Psoas muscle (tissue), 8 donors: ENCODE measurements around the gene NLRC5. TPM values are rescaled to one million over a fixed set of nuclear protein-coding genes. Genes with fewer than 3 reads are reported as not detected.
A peak's percentile ranks its signal among the peaks of the same experiment; 100 is the strongest.

Experiments used
- ATAC-seq, 4 donors: fragments of 200-7000 bp; cut with Tn5 transposase; one replicate each; pipeline ENCODE4 v1.9.1; 2020; ENCODE audit warnings: moderate library complexity in 3 of 4, mild to moderate bottlenecking in 2 of 4
- DNase-seq, 2 donors: peaks; one replicate each; pipeline ENCODE4 v3.0.0-alpha.2; 2020
- H3K27ac ChIP-seq: fragments of 200-600 bp; one replicate; pipeline ENCODE4 v1.8.0; 2022
- H3K27me3 ChIP-seq, 3 donors: fragments of 200-600 bp in 1 of 3; one replicate each; pipeline versions ENCODE4 v1.6.1 to v1.8.0; 2013 to 2022; ENCODE audit warnings: low read length in 2 of 3, mild to moderate bottlenecking in 2 of 3, moderate library complexity in 1 of 3; ENCODE audit not compliant: insufficient read depth in 3 of 3
- H3K36me3 ChIP-seq, 2 donors: fragments of 200-600 bp in 1 of 2; one replicate each; pipeline versions ENCODE4 v1.6.1 to v1.8.0; 2013 to 2022; ENCODE audit warnings: low read depth in 1 of 2, mild to moderate bottlenecking in 1 of 2, moderate library complexity in 1 of 2; ENCODE audit not compliant: insufficient read depth in 1 of 2
- H3K4me1 ChIP-seq: fragments of 200-600 bp; one replicate; pipeline ENCODE4 v1.8.0; 2022
- H3K4me3 ChIP-seq: fragments of 200-600 bp; one replicate; pipeline ENCODE4 v1.8.0; 2022; ENCODE audit warnings: mild to moderate bottlenecking
- H3K9me3 ChIP-seq: fragments of 200-600 bp; one replicate; pipeline ENCODE4 v1.8.0; 2022
- WGBS, 3 donors: extraction: QIAGEN DNeasy Blood & Tissue Kit; methylation state at CpG; one replicate each; pipeline versions ENCODE4 v1.1.6 to v1.1.7; 2013; 5-methylcytosine and 5-hydroxymethylcytosine counted together
- intact Hi-C, 2 donors: fragments of 100-400 bp; cut with DNase I; formaldehyde crosslinking; loops; one replicate each; pipeline versions ENCODE4 v1.11.0 to v1.14.2; 2022
- polyA plus RNA-seq, 3 donors: library from polyadenylated mRNA; stranded (reverse); fragments of 200-250 nt; gene quantifications; one replicate each; pipeline ENCODE4 v1.2.3, GENCODE V29; 2013
- total RNA-seq, 4 donors: library from RNA; stranded (reverse); fragmentation: NEBNext Ultra II Directional in 2 of 4; extraction: Animal tissue kit (Norgen Biotek cat#: 25700) in 2 of 4; gene quantifications; one replicate each; pipeline versions ENCODE4 v1.2.1 to v1.2.4, GENCODE V29; 2021 to 2023
- TF ChIP-seq, protein P1 (sequence below): fragments of 200-600 bp; IDR thresholded peaks from one replicate; pipeline ENCODE4 v1.8.0; 2022; ENCODE audit warnings: antibody characterized with exemption
- donor health status: healthy with polysubstance abuse.
- donor health status: DM: no; HTN: no; CAD: no; lungs with moderate emphysema.
- donor health status: Bipolar disorder and iron deficiency.
- donor health status: healthy.
- donor health status: DM: yes; HTN: yes; CAD: no.
- donor health status: DM: no; HTN: no; CAD: no.
- donor health status: DM: no; HTN: no; CAD: no.
- donor health status: DM: yes; HTN: yes; CAD: no.

Gene NLRC5
- total and polyA plus RNA-seq, 7 donors, result 2.3 to 13.6 (median 6.4) TPM

DNA sequence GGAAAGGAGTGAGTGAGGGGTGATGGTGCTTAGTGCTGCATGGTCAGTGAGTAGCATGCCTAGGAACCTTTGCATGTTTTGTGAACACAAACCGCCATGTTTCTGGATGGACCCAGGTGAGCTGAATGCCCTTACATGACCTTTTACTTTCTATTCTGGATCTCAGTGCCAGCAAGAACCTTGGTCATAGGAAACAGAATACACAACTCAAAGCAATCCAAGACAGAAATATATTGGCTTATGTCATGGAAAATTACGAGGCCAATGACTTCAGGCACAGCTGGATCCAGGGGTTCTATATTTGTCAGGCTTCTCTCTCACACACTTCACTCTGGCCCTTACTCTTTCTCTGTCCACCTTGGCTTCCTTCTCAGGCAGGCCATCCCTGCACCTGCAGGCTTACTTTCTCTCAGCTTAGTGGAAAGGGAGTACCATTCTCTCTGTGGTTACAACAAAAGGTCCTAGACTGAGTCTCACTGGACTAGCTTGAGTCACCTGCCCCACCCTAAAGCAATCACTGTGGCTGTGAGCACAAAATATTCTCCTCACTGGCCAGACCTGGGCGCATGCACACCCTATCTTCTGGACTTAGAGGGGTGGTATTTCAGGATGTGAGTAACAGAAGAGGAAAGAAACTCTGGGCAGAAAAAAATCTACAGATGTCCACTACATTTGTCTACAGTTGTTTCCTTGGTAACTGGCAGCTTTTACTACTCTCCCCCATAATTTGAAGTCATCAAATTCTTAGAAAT lies 82.7 kb downstream of the NLRC5 start:
- no peak for DNase-seq
- 59 to 69% (median 63%) methylated on average over 3 of the region's 3 CpGs for WGBS, 3 donors
- peak; percentile 34 to 72 (median 56) for ATAC-seq
- Histone ChIP-seq H3K27me3 (no peaks in the 10 kb centered on the region), H3K4me3 (no peak overlapping the region), H3K36me3 (no peaks in the 10 kb centered on the region), H3K9me3 (no peaks in the 10 kb centered on the region), H3K27ac (peak overlapping the region; percentile 10), H3K4me1 (peaks cover 7% of the 10 kb centered on the region)
- intact Hi-C loops, result no loop called here
- TF ChIP-seq, protein P1, sequence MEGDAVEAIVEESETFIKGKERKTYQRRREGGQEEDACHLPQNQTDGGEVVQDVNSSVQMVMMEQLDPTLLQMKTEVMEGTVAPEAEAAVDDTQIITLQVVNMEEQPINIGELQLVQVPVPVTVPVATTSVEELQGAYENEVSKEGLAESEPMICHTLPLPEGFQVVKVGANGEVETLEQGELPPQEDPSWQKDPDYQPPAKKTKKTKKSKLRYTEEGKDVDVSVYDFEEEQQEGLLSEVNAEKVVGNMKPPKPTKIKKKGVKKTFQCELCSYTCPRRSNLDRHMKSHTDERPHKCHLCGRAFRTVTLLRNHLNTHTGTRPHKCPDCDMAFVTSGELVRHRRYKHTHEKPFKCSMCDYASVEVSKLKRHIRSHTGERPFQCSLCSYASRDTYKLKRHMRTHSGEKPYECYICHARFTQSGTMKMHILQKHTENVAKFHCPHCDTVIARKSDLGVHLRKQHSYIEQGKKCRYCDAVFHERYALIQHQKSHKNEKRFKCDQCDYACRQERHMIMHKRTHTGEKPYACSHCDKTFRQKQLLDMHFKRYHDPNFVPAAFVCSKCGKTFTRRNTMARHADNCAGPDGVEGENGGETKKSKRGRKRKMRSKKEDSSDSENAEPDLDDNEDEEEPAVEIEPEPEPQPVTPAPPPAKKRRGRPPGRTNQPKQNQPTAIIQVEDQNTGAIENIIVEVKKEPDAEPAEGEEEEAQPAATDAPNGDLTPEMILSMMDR, result no peak

GRCh38 chr16:57072616-57073275 lies 83.4 kb downstream of the NLRC5 start:
- WGBS, 3 donors, result 58 to 63% (median 63%) methylated on average over 8 of the region's 8 CpGs
- DNase-seq (no peak), ATAC-seq (no peak)
- intact Hi-C loops, result no loop called here
- Histone ChIP-seq H3K9me3 (no peaks in the 10 kb centered on the region), H3K4me1 (peaks cover 7% of the 10 kb centered on the region), H3K27me3 (no peaks in the 10 kb centered on the region), H3K27ac (no peak overlapping the region), H3K4me3 (no peak overlapping the region), H3K36me3 (no peaks in the 10 kb centered on the region)
- TF ChIP-seq, protein P1, result no peak

DNA sequence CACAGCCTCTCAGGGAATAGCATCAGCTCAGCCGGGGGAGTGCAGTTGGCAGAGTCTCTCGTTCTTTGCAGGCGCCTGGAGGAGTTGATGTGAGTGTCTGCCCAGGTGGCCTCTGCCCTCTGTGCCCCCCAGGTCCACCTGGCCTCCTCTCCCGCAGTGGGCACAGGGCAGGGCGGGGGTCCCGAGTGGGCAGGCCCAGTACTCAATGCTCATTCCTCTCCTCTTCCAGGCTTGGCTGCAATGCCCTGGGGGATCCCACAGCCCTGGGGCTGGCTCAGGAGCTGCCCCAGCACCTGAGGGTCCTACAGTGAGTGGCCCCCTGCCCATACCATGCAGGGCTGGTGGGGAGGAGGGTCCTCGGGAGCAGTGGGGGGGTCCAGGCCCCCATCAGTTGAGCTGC lies 88.4 kb downstream of the NLRC5 start:
- H3K27ac ChIP-seq, result no peak overlapping the region
- no peaks in the 10 kb centered on the region for H3K36me3 ChIP-seq
- no peaks in the 10 kb centered on the region for H3K4me1 ChIP-seq
- no peaks in the 10 kb centered on the region for H3K27me3 ChIP-seq
- H3K9me3 ChIP-seq, result no peaks in the 10 kb centered on the region
- H3K4me3 ChIP-seq, result no peak overlapping the region
- DNase-seq (no peak), ATAC-seq (no peak)
- 77 to 82% (median 81%) methylated on average over 5 to 7 of the region's 7 CpGs for WGBS, 3 donors
- TF ChIP-seq, protein P1, result no peak
- intact Hi-C loops, result no loop called here

GRCh38 chr16:57081744-57082143 lies 92.4 kb downstream of the NLRC5 start:
- Histone ChIP-seq H3K27me3 (no peaks in the 10 kb centered on the region), H3K36me3 (no peaks in the 10 kb centered on the region), H3K9me3 (no peaks in the 10 kb centered on the region), H3K27ac (no peak overlapping the region), H3K4me3 (no peak overlapping the region), H3K4me1 (no peaks in the 10 kb centered on the region)
- no peak for DNase-seq
- intact Hi-C loops, result loop anchor here (5.0 to 10.0 kb wide), 3 partner anchors 86 to 333 kb away; no protein-coding TSS in a partner anchor
- TF ChIP-seq, protein P1, result no peak
- no peak for ATAC-seq
